NCI-H2029 treated with DMSO at 0.1 percent for 48 hours (cell line): ENCODE results near the gene SEZ6L.

Source experiments
- DNase-seq: peaks from one replicate; lab custom pipeline; 2025; lab: John Stamatoyannopoulos, UW

Gene SEZ6L

GRCh38 chr22:26169315-26170111 is at the start of gene SEZ6L:
Gene SEZ6L, plus strand, starts transcription at chr22:26169462. Its CDS starts 208 bp downstream, at chr22:26169670.
- no peak for DNase-seq

DNA sequence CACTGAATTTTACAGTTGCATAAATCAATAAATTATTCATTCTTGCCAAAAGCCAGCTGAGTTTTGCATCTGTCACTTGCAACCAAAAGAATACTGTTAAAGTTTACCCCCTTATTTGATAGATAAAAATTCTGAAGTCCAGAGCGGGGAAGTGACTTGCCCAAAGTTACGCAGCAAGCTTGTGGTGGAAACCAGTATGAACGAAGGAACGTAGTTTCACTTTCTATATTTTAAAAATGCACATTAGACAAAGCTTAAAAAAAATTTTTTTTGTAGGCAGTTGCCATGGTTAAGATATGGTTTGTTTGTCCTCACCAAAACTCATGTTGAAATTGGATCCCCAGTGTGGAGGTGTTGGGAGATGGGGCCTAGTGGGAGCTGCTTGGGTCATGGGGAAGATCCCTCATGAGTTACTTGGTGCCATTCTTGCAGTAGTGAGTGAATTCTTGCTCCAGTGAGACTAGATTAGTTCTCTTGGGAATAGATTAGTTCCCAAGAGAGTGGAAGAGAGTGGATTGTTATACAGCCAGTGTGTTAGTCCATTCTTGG is 46.3 kb upstream of the SEZ6L start:
- no peak for DNase-seq

DNA sequence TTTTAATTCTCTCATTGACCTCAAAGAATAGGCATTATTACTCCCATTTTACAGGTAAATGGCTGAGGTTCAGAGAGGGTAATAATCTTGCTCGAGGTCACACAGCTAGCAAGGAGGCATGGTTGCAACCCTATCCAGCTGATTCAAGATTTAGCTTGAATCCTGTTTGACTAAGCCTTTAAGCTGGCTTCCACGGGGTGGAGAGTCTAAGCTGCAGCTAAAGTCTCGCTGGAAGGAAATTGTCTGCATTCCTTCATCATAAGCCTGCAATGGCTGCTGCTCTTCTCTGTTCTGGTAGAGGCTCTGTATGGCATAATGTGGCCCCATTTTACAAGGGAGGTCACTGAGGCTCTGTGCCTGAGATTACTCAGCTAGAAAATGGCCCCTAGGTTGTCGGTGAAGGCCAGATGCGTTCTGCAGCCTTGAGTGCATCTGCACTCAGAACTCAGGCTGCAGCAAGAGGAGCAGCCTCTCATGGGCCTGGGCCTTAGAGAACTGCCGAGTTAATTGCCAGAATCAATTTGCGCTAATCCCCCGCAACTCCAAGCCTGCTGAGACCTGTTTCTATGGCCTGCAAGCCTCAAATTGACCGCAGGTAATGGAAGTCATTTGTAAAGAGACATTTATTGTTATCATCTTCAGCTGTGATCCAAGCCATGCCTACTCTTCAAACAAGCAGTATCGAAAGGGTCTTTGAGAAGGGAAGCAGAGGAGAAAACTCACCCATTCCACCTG is 44.1 kb upstream of the SEZ6L start:
- no peak for DNase-seq

GRCh38 chr22:26127126-26127525 is 42.1 kb upstream of the SEZ6L start:
- no peak for DNase-seq

GRCh38 chr22:26127556-26127955 is 41.7 kb upstream of the SEZ6L start:
- DNase-seq = no peak

DNA sequence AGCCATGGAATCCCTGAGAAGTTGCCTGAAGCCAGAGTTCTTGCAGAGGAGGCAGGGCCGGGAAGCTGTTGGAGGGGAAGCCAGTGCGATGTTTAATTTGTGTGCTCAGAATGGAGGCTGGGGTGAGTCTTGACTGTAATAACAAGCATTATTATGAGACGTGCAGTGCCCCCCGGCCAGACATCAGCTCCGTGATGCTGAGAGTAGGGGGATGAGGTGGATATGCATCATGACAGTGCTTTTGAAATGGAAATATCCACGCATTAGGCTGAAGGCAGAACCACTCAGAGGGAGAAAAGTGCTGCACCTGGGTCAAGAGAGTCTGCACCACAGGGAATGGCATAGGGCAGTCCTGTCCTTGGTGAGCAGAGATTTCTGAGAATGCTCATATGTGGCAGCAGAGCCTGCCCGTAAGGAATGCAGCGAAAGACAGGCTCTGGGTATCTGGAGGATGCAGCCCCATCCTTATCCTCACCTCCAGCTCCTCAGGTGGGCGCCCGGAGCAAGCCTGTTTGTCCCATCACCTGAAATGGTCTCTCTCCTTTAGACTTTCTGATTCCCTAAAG is 37.6 kb upstream of the SEZ6L start:
- DNase-seq = no peak

DNA sequence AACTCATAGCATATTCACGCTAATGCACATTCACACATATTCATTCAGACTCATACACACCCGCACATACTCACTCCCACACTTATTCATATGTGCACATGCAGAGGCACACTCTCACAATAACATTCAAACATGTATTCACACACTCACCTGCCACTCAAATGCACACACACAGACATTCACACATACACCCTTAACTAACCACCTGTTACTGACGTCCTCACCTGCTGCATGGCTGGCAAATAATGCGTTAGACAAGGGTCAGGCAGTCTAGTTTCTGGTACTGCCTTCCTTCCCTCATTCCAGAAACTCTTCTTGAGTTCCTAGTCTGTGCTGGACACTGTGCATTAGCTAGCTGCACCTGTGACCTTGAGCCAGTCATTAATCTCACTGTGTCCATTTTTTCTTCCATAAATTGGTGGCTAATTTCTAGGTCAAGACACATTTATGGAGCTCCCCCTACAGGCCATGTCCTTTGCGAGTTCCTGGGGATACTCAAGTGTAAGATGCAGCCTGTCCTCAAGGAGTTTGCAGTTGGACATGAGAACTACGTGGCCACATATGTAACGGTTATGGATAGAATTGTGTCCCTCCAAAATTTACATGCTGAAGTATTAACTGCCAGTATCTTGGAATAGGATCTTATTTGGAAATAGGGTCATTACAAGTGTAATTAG is 34.5 kb upstream of the SEZ6L start:
- DNase-seq = no peak

GRCh38 chr22:26135806-26136205 is 33.5 kb upstream of the SEZ6L start:
- DNase-seq = no peak

DNA sequence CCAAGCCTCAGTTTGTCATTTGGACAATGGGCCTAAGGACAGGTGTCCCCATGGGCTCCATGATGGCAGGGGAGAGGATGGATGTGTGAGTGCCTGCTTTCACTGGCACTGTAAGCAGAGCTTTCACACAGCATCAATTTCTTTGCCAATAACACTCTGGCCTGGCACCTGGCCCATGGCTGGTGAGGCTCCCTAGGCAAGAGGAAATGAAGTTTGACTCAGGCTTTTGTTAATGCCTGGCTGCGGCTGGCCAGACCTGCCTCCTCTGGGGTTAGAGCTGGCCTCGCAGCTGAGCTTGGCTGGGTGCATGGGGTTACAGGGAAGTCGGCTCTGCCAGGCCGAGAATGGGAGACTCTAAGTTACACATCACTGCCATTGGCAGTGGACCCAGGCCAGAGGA is 30.0 kb upstream of the SEZ6L start:
- peak; percentile 38 for DNase-seq

DNA sequence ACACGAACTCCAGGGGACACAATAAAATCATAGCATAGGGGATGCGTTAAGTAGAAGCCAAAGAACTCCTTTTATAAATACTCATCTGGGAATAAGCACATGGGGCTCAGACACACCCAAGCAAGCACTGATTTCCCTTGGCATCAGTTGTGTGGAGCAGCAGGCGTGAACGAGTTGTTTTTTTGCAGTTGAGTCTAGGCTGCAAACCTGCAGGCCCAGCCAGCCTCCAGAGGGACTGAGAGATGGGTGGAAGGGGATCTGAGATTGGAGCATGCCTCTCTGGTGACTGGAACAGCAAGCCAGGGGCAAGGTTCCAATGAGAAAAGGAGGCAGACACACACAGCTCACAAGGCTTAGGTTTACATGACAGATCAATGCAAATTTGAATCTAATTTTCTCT is 27.4 kb upstream of the SEZ6L start:
- no peak for DNase-seq

DNA sequence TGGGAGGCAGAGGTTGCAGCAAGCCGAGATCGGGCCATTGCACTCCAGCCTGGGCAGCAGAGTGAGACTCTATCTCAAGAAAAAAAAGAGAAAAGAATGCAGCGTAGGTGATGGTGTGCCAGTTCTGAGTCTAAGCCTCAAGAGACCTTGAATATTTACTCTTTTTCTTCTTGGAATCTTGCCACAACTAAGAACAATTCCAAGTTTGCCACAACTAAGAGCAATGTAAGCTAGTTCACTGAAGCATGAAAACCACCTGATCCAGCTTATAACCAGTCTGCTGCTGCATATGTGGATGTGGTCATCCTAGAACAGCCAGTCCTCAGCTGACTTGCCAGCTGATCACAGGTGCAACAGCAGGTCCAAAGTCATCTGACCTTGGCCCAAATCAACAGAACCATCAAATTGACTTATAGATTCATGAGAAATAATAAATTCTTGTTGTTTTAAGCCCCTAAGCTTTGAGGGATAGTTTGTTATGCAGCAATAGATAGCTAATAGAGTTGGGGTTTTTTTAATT is 25.4 kb upstream of the SEZ6L start:
- DNase-seq = no peak

- no peak for DNase-seq
These were observed 9.4 kb upstream of the SEZ6L start for GRCh38 chr22:26159886-26160285.

GRCh38 chr22:26161746-26162145 is 7.5 kb upstream of the SEZ6L start:
- DNase-seq = no peak

GRCh38 chr22:26162926-26163325 is 6.3 kb upstream of the SEZ6L start:
- DNase-seq = no peak

GRCh38 chr22:26164174-26164573 is 5.1 kb upstream of the SEZ6L start:
- DNase-seq = no peak

DNA sequence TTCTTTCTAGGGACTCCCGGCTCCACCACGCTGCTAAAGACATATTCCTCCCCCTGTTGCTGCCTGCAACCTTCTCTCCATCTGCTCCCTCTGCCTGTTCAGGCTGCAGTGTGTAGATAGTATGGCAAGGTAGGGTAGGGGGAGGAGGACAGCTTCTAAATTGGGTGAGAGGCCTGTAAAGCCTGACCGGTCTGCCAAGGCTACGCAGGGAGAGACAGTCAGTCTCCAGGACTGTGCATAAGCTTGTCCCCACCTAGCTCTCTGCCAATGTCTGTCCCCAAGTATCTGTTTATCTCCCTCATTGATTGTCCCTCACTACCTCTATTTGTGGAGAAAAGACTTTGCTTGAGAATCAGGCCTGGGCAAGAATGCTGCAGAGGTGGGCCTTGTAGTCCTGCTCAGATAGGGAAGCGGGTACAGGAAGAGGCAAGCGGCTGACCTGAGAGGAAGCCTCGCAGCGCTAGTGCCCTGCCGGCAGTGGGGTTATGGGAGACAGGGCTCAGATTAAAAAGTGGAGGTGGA is 871 bp upstream of the SEZ6L start:
- no peak for DNase-seq

DNA sequence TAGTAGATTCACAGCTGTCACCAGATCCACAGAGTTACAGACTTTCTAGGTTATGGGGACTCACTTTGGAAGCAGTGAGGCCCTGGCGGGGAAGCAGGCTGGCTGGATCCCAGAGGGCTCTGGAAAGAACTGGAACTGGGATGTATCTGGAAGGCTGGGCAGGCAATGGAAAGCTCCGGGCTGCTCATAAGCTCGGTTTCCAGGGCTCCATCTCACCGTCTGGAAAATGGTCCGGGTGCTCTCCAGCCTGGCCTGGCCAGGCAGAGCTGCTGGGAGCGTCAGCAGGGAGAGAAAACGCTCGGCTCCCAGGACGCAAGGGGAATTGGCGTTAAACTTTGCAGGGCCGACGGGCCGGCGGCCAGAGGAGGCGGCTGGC is 335 bp upstream of the SEZ6L start:
- DNase-seq = peak; percentile 10

- DNase-seq = no peak
These were observed 840 bp downstream of the SEZ6L start for GRCh38 chr22:26170112-26170492.

- no peak for DNase-seq
These were observed 1.7 kb downstream of the SEZ6L start for GRCh38 chr22:26170795-26171580.

GRCh38 chr22:26172389-26172990 is 3.2 kb downstream of the SEZ6L start:
- peak; percentile 28 for DNase-seq

DNA sequence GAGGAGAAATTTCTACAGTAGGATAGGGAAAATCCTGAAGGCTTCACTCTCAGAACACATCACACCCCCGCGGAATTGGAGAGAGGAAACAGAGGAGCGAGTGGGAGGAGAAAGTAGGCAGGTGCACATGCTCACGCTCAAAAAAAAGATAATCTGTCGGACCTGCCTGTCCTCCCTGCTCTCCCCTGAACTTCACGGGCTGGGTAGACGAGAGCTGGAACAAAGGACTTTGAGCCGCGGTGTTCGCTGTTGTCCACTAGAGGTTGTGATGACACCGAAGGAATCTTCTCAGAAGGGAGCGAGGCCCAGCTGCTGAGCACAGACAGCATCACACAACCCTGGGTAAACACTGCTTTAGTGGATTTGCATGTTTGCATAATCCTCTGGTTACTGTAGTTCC is 5.0 kb downstream of the SEZ6L start:
- DNase-seq = peak; percentile 48
